WTC11 (cell line): ENCODE results near the gene SLC44A2. TPM values are rescaled to one million over a fixed set of nuclear protein-coding genes. Genes with fewer than 3 reads are reported as not detected.

ENCODE experiments used
- ATAC-seq: fragments of 200-7000 bp; cut with Tn5 transposase; 2 replicates; pipeline ENCODE4 v1.10.0; 2021; ENCODE audit warnings: mild to moderate bottlenecking, moderate library complexity
- CTCF ChIA-PET: fragments of 300-600 bp; sonication (Branson Sonifier 250); formaldehyde crosslinking; loops from one replicate; lab custom pipeline; 2021; ENCODE audit warnings: antibody characterized with exemption; lab: Charles Lee
- POLR2A ChIA-PET: fragments of 350-600 bp; sonication (Branson Sonifier 250); formaldehyde crosslinking; loops from one replicate; lab custom pipeline; 2021; ENCODE audit warnings: antibody characterized with exemption; lab: Charles Lee
- DNase-seq: peaks from one replicate; pipeline ENCODE4 v3.0.0; 2021; ENCODE audit warnings: low spot score
- H3K27ac Mint-ChIP-seq: 2 replicates; pipeline ENCODE4 v1.8.0; 2021; ENCODE audit warnings: mixed read lengths
- H3K27me3 Mint-ChIP-seq: 2 replicates; pipeline ENCODE4 v1.8.0; 2021; ENCODE audit warnings: low read depth, mild to moderate bottlenecking, moderate library complexity, mixed read lengths
- H3K36me3 Mint-ChIP-seq: 2 replicates; pipeline ENCODE4 v1.8.0; 2021; ENCODE audit warnings: mixed read lengths
- H3K4me1 Mint-ChIP-seq: 2 replicates; pipeline ENCODE4 v1.8.0; 2022; ENCODE audit warnings: mixed read lengths
- H3K4me3 Mint-ChIP-seq: 2 replicates; pipeline ENCODE4 v1.8.0; 2021; ENCODE audit warnings: mild to moderate bottlenecking, moderate library complexity, mixed read lengths
- H3K9me3 Mint-ChIP-seq: 2 replicates; pipeline ENCODE4 v1.8.0; 2021; ENCODE audit warnings: mixed read lengths
- AR ChIP-seq: fragments of 250-450 bp; sonication (Bioruptor Pico); IDR thresholded peaks from 2 replicates; pipeline ENCODE4 v1.9.0; 2021; ENCODE audit warnings: mild to moderate bottlenecking
- CTCF ChIP-seq: fragments of 200-600 bp; IDR thresholded peaks from 2 replicates; pipeline ENCODE4 v1.8.0; 2022; ENCODE audit warnings: antibody characterized with exemption
- E2F4 ChIP-seq: sonication (generic); formaldehyde crosslinking; IDR thresholded peaks from 2 replicates; pipeline ENCODE4 v1.8.1; 2022; ENCODE audit warnings: low read depth, mild to moderate bottlenecking, moderate library complexity, missing genetic modification reagents, borderline replicate concordance
- ETV6 ChIP-seq: sonication (generic); formaldehyde crosslinking; IDR thresholded peaks from 2 replicates; pipeline ENCODE4 v1.8.1; 2022; ENCODE audit warnings: mild to moderate bottlenecking, missing genetic modification reagents
- FOXJ3 ChIP-seq: sonication (generic); formaldehyde crosslinking; IDR thresholded peaks from 2 replicates; pipeline ENCODE4 v1.9.0; 2021; ENCODE audit warnings: missing genetic modification reagents, mild to moderate bottlenecking, borderline replicate concordance
- FOXP1 ChIP-seq: sonication (generic); formaldehyde crosslinking; IDR thresholded peaks from 2 replicates; pipeline ENCODE4 v1.8.0; 2022; ENCODE audit warnings: missing genetic modification reagents, mild to moderate bottlenecking, moderate library complexity, borderline replicate concordance
- HMGA2 ChIP-seq: fragments of 250-450 bp; sonication (Bioruptor Pico); IDR thresholded peaks from 2 replicates; pipeline ENCODE4 v1.4.0; 2021; ENCODE audit warnings: mild to moderate bottlenecking, moderate library complexity
- HMGXB4 ChIP-seq: sonication (generic); formaldehyde crosslinking; IDR thresholded peaks from 2 replicates; pipeline ENCODE4 v1.8.1; 2023; ENCODE audit warnings: mild to moderate bottlenecking, moderate library complexity, missing genetic modification reagents
- IRF1 ChIP-seq: sonication (generic); formaldehyde crosslinking; IDR thresholded peaks from 2 replicates; pipeline ENCODE4 v1.8.0; 2023; ENCODE audit warnings: missing genetic modification reagents
- JAZF1 ChIP-seq: fragments of 250-450 bp; sonication (Bioruptor Pico); IDR thresholded peaks from 2 replicates; pipeline ENCODE4 v1.9.0; 2021; ENCODE audit warnings: moderate library complexity, mild to moderate bottlenecking, inconsistent platforms
- MAX ChIP-seq: sonication (generic); formaldehyde crosslinking; IDR thresholded peaks from 2 replicates; pipeline ENCODE4 v1.8.0; 2022; ENCODE audit warnings: mild to moderate bottlenecking, missing genetic modification reagents
- NFE2L1 ChIP-seq: sonication (generic); formaldehyde crosslinking; IDR thresholded peaks from 2 replicates; pipeline ENCODE4 v1.8.1; 2023; ENCODE audit warnings: missing genetic modification reagents
- NFYB ChIP-seq: sonication (generic); formaldehyde crosslinking; conservative IDR thresholded peaks from 2 replicates; pipeline ENCODE4 v1.8.0; 2022; ENCODE audit warnings: low read depth, missing genetic modification reagents
- NR1H2 ChIP-seq: sonication (generic); formaldehyde crosslinking; IDR thresholded peaks from 2 replicates; pipeline ENCODE4 v1.9.0; 2021; ENCODE audit warnings: mild to moderate bottlenecking, moderate library complexity, missing genetic modification reagents
- OVOL2 ChIP-seq: fragments of 250-450 bp; sonication (Bioruptor Pico); IDR thresholded peaks from 2 replicates; pipeline ENCODE4 v1.9.0; 2021; ENCODE audit warnings: mild to moderate bottlenecking, borderline replicate concordance
- PREB ChIP-seq: sonication (generic); formaldehyde crosslinking; IDR thresholded peaks from 2 replicates; pipeline ENCODE4 v1.8.1; 2022; ENCODE audit warnings: mild to moderate bottlenecking, missing genetic modification reagents, moderate library complexity, borderline replicate concordance
- USF2 ChIP-seq: sonication (generic); formaldehyde crosslinking; IDR thresholded peaks from 2 replicates; pipeline ENCODE4 v1.8.1; 2023; ENCODE audit warnings: mild to moderate bottlenecking, missing genetic modification reagents, moderate library complexity
- ZBTB21 ChIP-seq: sonication (generic); formaldehyde crosslinking; IDR thresholded peaks from 2 replicates; pipeline ENCODE4 v1.8.1; 2023; ENCODE audit warnings: mild to moderate bottlenecking, missing genetic modification reagents, borderline replicate concordance
- ZNF138 ChIP-seq: sonication (generic); formaldehyde crosslinking; conservative IDR thresholded peaks from 2 replicates; pipeline ENCODE4 v1.8.1; 2022; ENCODE audit warnings: mild to moderate bottlenecking, moderate library complexity, missing genetic modification reagents
- ZNF263 ChIP-seq: sonication (generic); formaldehyde crosslinking; IDR thresholded peaks from 2 replicates; pipeline ENCODE4 v1.8.1; 2022; ENCODE audit warnings: low read depth, mild to moderate bottlenecking, moderate library complexity, missing genetic modification reagents
- total RNA-seq: library from RNA; stranded (reverse); gene quantifications from 3 replicates; pipeline ENCODE4 v1.2.3, GENCODE V29; 2021

SLC44A2 gene
- total RNA-seq, 1 experiment from 2014 or later: 109 TPM

GRCh38 chr19:10612499-10613119 lies 12.7 kb upstream of the SLC44A2 start (continued):
- no peak for TF ChIP-seq CTCF
- no peak for TF ChIP-seq MAX (CRISPR knock-in tag)
- TF ChIP-seq FOXJ3 (CRISPR knock-in tag): no peak
- TF ChIP-seq FOXP1 (CRISPR knock-in tag): no peak

- ChIA-PET CTCF (interaction anchor here (0.5 to 1.8 kb wide), 2 partner anchors 34 to 341 kb away, joined by 3 to 5 read pairs; no protein-coding TSS in a partner anchor), POLR2A (no interaction called here)
- Mint-ChIP-seq H3K4me1 (no peaks in the 10 kb centered on the region), H3K4me3 (no peak overlapping the region), H3K36me3 (peaks cover 6% of the 10 kb centered on the region; the same call in 1 of the 2 replicates), H3K27me3 (no peaks in the 10 kb centered on the region), H3K9me3 (no peaks in the 10 kb centered on the region), H3K27ac (no peak overlapping the region)
- DNase-seq (no peak), ATAC-seq (no peak)
- TF ChIP-seq IRF1 (CRISPR knock-in tag) (no peak), JAZF1 (no peak), ETV6 (no peak), ZNF138 (CRISPR knock-in tag) (no peak), PREB (CRISPR knock-in tag) (no peak), NFYB (CRISPR knock-in tag) (no peak), USF2 (CRISPR knock-in tag) (no peak), AR (CRISPR knock-in tag) (no peak), ZBTB21 (CRISPR knock-in tag) (no peak), HMGXB4 (CRISPR knock-in tag) (no peak), E2F4 (CRISPR knock-in tag) (no peak), HMGA2 (no peak), NFE2L1 (CRISPR knock-in tag) (no peak), NR1H2 (CRISPR knock-in tag) (no peak), OVOL2 (CRISPR knock-in tag) (no peak), ZNF263 (CRISPR knock-in tag) (no peak)
Measured at GRCh38 chr19:10615429-10616023, 9.8 kb upstream of the SLC44A2 start.
